Mesothelial cell of epicardium (in vitro differentiated cells): ENCODE measurements around the gene NBL1. TPM values are rescaled to one million over a fixed set of nuclear protein-coding genes. Genes with fewer than 3 reads are reported as not detected.

Experiments used
- DNase-seq, 2 experiments: peaks; one replicate each; pipeline ENCODE4 v3.0.0; 2021; ENCODE audit warnings: low spot score in 2 of 2; ENCODE audit not compliant: unreplicated experiment in 2 of 2
- H3K27ac Mint-ChIP-seq: 2 replicates; pipeline ENCODE4 v1.8.0; 2021; ENCODE audit warnings: mixed read lengths
- H3K27me3 Mint-ChIP-seq: 2 replicates; pipeline ENCODE4 v1.8.0; 2021; ENCODE audit warnings: low read depth, mixed read lengths
- H3K36me3 Mint-ChIP-seq: 2 replicates; pipeline ENCODE4 v1.8.0; 2021; ENCODE audit warnings: mixed read lengths
- H3K4me1 Mint-ChIP-seq: 2 replicates; pipeline ENCODE4 v1.8.0; 2021; ENCODE audit warnings: mixed read lengths
- H3K4me3 Mint-ChIP-seq: 2 replicates; pipeline ENCODE4 v1.8.0; 2021; ENCODE audit warnings: mild to moderate bottlenecking, moderate library complexity, mixed read lengths
- H3K9me3 Mint-ChIP-seq: 2 replicates; pipeline ENCODE4 v1.8.0; 2021; ENCODE audit warnings: mixed read lengths
- total RNA-seq: library from RNA; stranded (reverse); gene quantifications from 3 replicates; pipeline ENCODE4 v1.2.1, GENCODE V29; 2021
- TF ChIP-seq, protein P1 (sequence below): fragments of 200-600 bp; sonication (generic); IDR thresholded peaks from one replicate; pipeline ENCODE4 v1.5.0; 2021; ENCODE audit warnings: antibody characterized with exemption; ENCODE audit not compliant: unreplicated experiment

NBL1 gene
- total RNA-seq, 1 donor from 2014 or later, result 22.9 TPM

DNA sequence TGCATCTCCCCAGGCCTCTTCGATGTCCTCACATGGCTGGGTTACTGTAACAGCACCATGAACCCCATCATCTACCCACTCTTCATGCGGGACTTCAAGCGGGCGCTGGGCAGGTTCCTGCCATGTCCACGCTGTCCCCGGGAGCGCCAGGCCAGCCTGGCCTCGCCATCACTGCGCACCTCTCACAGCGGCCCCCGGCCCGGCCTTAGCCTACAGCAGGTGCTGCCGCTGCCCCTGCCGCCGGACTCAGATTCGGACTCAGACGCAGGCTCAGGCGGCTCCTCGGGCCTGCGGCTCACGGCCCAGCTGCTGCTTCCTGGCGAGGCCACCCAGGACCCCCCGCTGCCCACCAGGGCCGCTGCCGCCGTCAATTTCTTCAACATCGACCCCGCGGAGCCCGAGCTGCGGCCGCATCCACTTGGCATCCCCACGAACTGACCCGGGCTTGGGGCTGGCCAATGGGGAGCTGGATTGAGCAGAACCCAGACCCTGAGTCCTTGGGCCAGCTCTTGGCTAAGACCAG, 34.9 kb downstream of the NBL1 start:
- no peaks in the 10 kb centered on the region for H3K4me1 Mint-ChIP-seq
- H3K36me3 Mint-ChIP-seq, result no peaks in the 10 kb centered on the region
- no peak overlapping the region for H3K27ac Mint-ChIP-seq
- DNase-seq, result no peak
- TF ChIP-seq, protein P1, sequence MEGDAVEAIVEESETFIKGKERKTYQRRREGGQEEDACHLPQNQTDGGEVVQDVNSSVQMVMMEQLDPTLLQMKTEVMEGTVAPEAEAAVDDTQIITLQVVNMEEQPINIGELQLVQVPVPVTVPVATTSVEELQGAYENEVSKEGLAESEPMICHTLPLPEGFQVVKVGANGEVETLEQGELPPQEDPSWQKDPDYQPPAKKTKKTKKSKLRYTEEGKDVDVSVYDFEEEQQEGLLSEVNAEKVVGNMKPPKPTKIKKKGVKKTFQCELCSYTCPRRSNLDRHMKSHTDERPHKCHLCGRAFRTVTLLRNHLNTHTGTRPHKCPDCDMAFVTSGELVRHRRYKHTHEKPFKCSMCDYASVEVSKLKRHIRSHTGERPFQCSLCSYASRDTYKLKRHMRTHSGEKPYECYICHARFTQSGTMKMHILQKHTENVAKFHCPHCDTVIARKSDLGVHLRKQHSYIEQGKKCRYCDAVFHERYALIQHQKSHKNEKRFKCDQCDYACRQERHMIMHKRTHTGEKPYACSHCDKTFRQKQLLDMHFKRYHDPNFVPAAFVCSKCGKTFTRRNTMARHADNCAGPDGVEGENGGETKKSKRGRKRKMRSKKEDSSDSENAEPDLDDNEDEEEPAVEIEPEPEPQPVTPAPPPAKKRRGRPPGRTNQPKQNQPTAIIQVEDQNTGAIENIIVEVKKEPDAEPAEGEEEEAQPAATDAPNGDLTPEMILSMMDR, result no peak
- no peaks in the 10 kb centered on the region for H3K9me3 Mint-ChIP-seq
- H3K27me3 Mint-ChIP-seq, result peaks cover 27% of the 10 kb centered on the region
- H3K4me3 Mint-ChIP-seq, result no peak overlapping the region

GRCh38 chr1:19679691-19680090, 35.6 kb downstream of the NBL1 start:
- Mint-ChIP-seq H3K4me1 (no peaks in the 10 kb centered on the region), H3K27me3 (peaks cover 22% of the 10 kb centered on the region), H3K36me3 (no peaks in the 10 kb centered on the region), H3K9me3 (no peaks in the 10 kb centered on the region), H3K27ac (no peak overlapping the region), H3K4me3 (no peak overlapping the region)
- DNase-seq, result no peak
- TF ChIP-seq, protein P1, result no peak

DNA sequence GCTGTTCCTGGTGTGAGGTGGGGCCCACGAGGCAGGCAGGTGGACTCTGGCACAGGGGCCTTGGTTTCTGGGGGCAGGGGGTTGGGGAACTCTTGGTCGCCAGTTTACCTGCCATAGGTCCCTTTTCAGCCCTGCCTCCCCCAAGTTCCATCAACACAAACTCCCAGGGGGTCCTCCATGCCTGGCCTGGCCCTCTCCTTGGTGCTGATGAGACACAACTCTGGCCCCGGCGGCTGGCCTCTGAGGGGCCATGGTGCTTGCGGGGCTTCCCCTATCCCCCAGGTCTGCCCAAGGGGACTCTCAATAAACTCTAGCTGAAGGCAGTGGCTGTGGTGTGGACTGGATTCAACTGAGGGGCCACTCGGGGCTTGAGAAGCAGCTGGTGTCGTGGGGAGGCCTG, 36.5 kb downstream of the NBL1 start:
- TF ChIP-seq, protein P1, result no peak
- Mint-ChIP-seq H3K4me3 (no peak overlapping the region), H3K27ac (no peak overlapping the region), H3K27me3 (peaks cover 12% of the 10 kb centered on the region), H3K36me3 (no peaks in the 10 kb centered on the region), H3K9me3 (no peaks in the 10 kb centered on the region), H3K4me1 (no peaks in the 10 kb centered on the region)
- no peak for DNase-seq

DNA sequence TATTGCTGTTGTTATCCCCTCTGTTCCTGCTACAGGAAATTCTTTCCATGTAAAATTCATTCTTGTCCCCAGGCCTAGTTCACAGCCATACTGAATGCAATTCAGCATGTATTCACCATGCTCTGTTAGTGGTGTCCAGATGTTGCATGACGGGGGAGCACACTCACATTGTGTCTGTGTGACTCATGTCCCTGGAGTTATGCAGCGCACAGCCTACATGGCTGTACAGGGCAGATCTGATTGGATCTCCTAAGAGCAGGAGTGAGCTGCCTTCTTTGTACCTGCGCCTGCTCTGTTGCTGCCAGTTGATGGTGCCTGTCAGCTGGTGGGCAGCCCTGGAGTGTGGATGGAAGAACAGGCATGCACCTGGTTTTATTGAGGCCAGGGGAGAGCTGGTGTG, 38.1 kb downstream of the NBL1 start:
- no peak for DNase-seq
- no peaks in the 10 kb centered on the region for H3K9me3 Mint-ChIP-seq
- no peak overlapping the region for H3K4me3 Mint-ChIP-seq
- no peaks in the 10 kb centered on the region for H3K4me1 Mint-ChIP-seq
- no peak overlapping the region for H3K27ac Mint-ChIP-seq
- H3K36me3 Mint-ChIP-seq, result peaks cover 2% of the 10 kb centered on the region
- TF ChIP-seq, protein P1, result no peak
- H3K27me3 Mint-ChIP-seq, result peaks cover 3% of the 10 kb centered on the region

GRCh38 chr1:19682901-19683300, 38.8 kb downstream of the NBL1 start:
- H3K27ac Mint-ChIP-seq, result no peak overlapping the region
- peaks cover 2% of the 10 kb centered on the region for H3K36me3 Mint-ChIP-seq
- H3K27me3 Mint-ChIP-seq, result no peaks in the 10 kb centered on the region
- H3K9me3 Mint-ChIP-seq, result no peaks in the 10 kb centered on the region
- TF ChIP-seq, protein P1, result no peak
- H3K4me1 Mint-ChIP-seq, result no peaks in the 10 kb centered on the region
- no peak overlapping the region for H3K4me3 Mint-ChIP-seq
- DNase-seq, result no peak

DNA sequence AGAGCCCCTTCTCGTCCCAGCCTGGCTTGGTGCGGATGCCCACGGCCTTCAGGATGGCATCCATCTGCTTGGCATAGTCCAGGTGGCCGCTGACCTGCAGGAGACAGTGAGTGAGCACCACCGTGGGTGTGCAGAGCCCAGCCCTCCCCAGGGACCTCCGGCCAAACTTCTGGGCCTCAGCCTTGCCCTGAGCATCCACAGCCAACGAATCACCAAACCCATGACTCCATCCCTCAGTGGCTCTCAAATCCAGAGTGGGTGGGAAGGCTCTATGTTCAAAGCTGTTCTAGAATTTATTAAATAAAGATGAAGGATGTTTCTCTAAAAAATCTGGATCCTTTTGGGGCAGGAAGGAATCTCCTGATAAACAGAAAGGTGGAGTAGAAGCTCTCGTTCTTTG, 39.2 kb downstream of the NBL1 start:
- Mint-ChIP-seq H3K4me3 (no peak overlapping the region), H3K27ac (no peak overlapping the region), H3K27me3 (no peaks in the 10 kb centered on the region), H3K9me3 (no peaks in the 10 kb centered on the region), H3K36me3 (peaks cover 2% of the 10 kb centered on the region), H3K4me1 (no peaks in the 10 kb centered on the region)
- DNase-seq, result no peak
- TF ChIP-seq, protein P1, result no peak
